ENCODE measurements around the gene DPP4.

The DPP4 gene

GRCh38 chr2:162037886-162038285 lies 36.1 kb downstream of the DPP4 start:
- Mint-ChIP-seq H3K9me3 (no peaks in the 10 kb centered on the region), H3K36me3 (ENCODE audit: insufficient read depth) (peaks cover 27% of the 10 kb centered on the region), H3K4me3 (no peak overlapping the region), H3K4me1 (ENCODE audit: low read depth in 2 of 2) (no peaks in the 10 kb centered on the region), H3K27me3 (no peaks in the 10 kb centered on the region), H3K27ac (no peak overlapping the region)
- DNase-seq (no peak), ATAC-seq (replicated peaks) (no peak)

- no peaks in the 10 kb centered on the region for H3K9me3 Mint-ChIP-seq
- H3K36me3 Mint-ChIP-seq (ENCODE audit: insufficient read depth): peaks cover 31% of the 10 kb centered on the region
- DNase-seq: no peak
- no peak for ATAC-seq (replicated peaks)
- H3K4me1 Mint-ChIP-seq (ENCODE audit: low read depth in 2 of 2): no peaks in the 10 kb centered on the region
- no peaks in the 10 kb centered on the region for H3K27me3 Mint-ChIP-seq
- H3K27ac Mint-ChIP-seq: no peak overlapping the region
- H3K4me3 Mint-ChIP-seq: no peak overlapping the region
Observed at GRCh38 chr2:162037028-162037795, 36.8 kb downstream of the DPP4 start.

- no peak overlapping the region for H3K4me3 Mint-ChIP-seq
- ATAC-seq (replicated peaks) (no peak), DNase-seq (no peak)
- H3K9me3 Mint-ChIP-seq: no peaks in the 10 kb centered on the region
- H3K27ac Mint-ChIP-seq: no peak overlapping the region
- no peaks in the 10 kb centered on the region for H3K4me1 Mint-ChIP-seq (ENCODE audit: low read depth in 2 of 2)
- H3K36me3 Mint-ChIP-seq (ENCODE audit: insufficient read depth): peaks cover 39% of the 10 kb centered on the region
- H3K27me3 Mint-ChIP-seq: no peaks in the 10 kb centered on the region
Observed at GRCh38 chr2:162035981-162036380, 38.0 kb downstream of the DPP4 start.

- Mint-ChIP-seq H3K36me3 (ENCODE audit: insufficient read depth) (peaks cover 60% of the 10 kb centered on the region), H3K4me1 (ENCODE audit: low read depth in 2 of 2) (peaks cover 0 to 4% of the 10 kb centered on the region in 2 donors), H3K27ac (no peak overlapping the region), H3K9me3 (no peaks in the 10 kb centered on the region), H3K27me3 (no peaks in the 10 kb centered on the region), H3K4me3 (no peak overlapping the region)
- ATAC-seq (replicated peaks) (no peak), DNase-seq (no peak)
Observed at GRCh38 chr2:162030363-162031190, 43.4 kb downstream of the DPP4 start.

GRCh38 chr2:162029287-162029901 lies 44.6 kb downstream of the DPP4 start:
- H3K4me1 Mint-ChIP-seq (ENCODE audit: low read depth in 2 of 2): peaks cover 0 to 4% of the 10 kb centered on the region in 2 donors
- no peaks in the 10 kb centered on the region for H3K27me3 Mint-ChIP-seq
- no peak overlapping the region for H3K4me3 Mint-ChIP-seq
- peak; percentile 36 for ATAC-seq (replicated peaks)
- DNase-seq: no peak
- peaks cover 55% of the 10 kb centered on the region for H3K36me3 Mint-ChIP-seq (ENCODE audit: insufficient read depth)
- no peaks in the 10 kb centered on the region for H3K9me3 Mint-ChIP-seq
- no peak overlapping the region for H3K27ac Mint-ChIP-seq

GRCh38 chr2:162028511-162028910 lies 45.5 kb downstream of the DPP4 start:
- Mint-ChIP-seq H3K4me1 (ENCODE audit: low read depth in 2 of 2) (peaks cover 0 to 4% of the 10 kb centered on the region in 2 donors), H3K36me3 (ENCODE audit: insufficient read depth) (peaks cover 51% of the 10 kb centered on the region), H3K27ac (no peak overlapping the region), H3K4me3 (no peak overlapping the region), H3K9me3 (no peaks in the 10 kb centered on the region), H3K27me3 (no peaks in the 10 kb centered on the region)
- no peak for ATAC-seq (replicated peaks)
- DNase-seq: no peak

- no peak overlapping the region for H3K4me3 Mint-ChIP-seq
- no peaks in the 10 kb centered on the region for H3K27me3 Mint-ChIP-seq
- H3K4me1 Mint-ChIP-seq (ENCODE audit: low read depth in 2 of 2): peaks cover 0 to 12% of the 10 kb centered on the region in 2 donors
- H3K27ac Mint-ChIP-seq: peak overlapping the region; percentile 3 to 47
- ATAC-seq (replicated peaks): no peak
- H3K36me3 Mint-ChIP-seq (ENCODE audit: insufficient read depth): peaks cover 28% of the 10 kb centered on the region
- no peaks in the 10 kb centered on the region for H3K9me3 Mint-ChIP-seq
- no peak for DNase-seq
Observed at GRCh38 chr2:162025121-162025911, 48.7 kb downstream of the DPP4 start.

GRCh38 chr2:162022290-162022945 lies 51.6 kb downstream of the DPP4 start:
- DNase-seq (no peak), ATAC-seq (replicated peaks) (no peak)
- H3K36me3 Mint-ChIP-seq (ENCODE audit: insufficient read depth): peaks cover 21% of the 10 kb centered on the region
- H3K4me1 Mint-ChIP-seq (ENCODE audit: low read depth in 2 of 2): peaks cover 0 to 8% of the 10 kb centered on the region in 2 donors
- no peaks in the 10 kb centered on the region for H3K9me3 Mint-ChIP-seq
- H3K27ac Mint-ChIP-seq: peak overlapping the region in 1 of 2 donors; percentile 10
- H3K4me3 Mint-ChIP-seq: no peak overlapping the region
- H3K27me3 Mint-ChIP-seq: no peaks in the 10 kb centered on the region

- H3K4me3 Mint-ChIP-seq: no peak overlapping the region
- H3K36me3 Mint-ChIP-seq (ENCODE audit: insufficient read depth): peaks cover 16% of the 10 kb centered on the region
- H3K4me1 Mint-ChIP-seq (ENCODE audit: low read depth in 2 of 2): peaks cover 0 to 8% of the 10 kb centered on the region in 2 donors
- ATAC-seq (replicated peaks): no peak
- peak overlapping the region in 1 of 2 donors; percentile 46 for H3K27ac Mint-ChIP-seq
- DNase-seq: no peak
- no peaks in the 10 kb centered on the region for H3K27me3 Mint-ChIP-seq
- no peaks in the 10 kb centered on the region for H3K9me3 Mint-ChIP-seq
Observed at GRCh38 chr2:162021516-162022058, 52.4 kb downstream of the DPP4 start.

GRCh38 chr2:162018530-162018929 lies 55.5 kb downstream of the DPP4 start:
- H3K36me3 Mint-ChIP-seq (ENCODE audit: insufficient read depth): peaks cover 28% of the 10 kb centered on the region
- ATAC-seq (replicated peaks) (peak; percentile 40), DNase-seq (no peak)
- H3K9me3 Mint-ChIP-seq: no peaks in the 10 kb centered on the region
- no peaks in the 10 kb centered on the region for H3K27me3 Mint-ChIP-seq
- H3K4me1 Mint-ChIP-seq (ENCODE audit: low read depth in 2 of 2): peaks cover 6 to 20% of the 10 kb centered on the region in 2 donors
- peak overlapping the region in 1 of 2 donors; percentile 5 for H3K27ac Mint-ChIP-seq
- H3K4me3 Mint-ChIP-seq: no peak overlapping the region

GRCh38 chr2:162017233-162017632 lies 56.8 kb downstream of the DPP4 start:
- DNase-seq (no peak), ATAC-seq (replicated peaks) (no peak)
- Mint-ChIP-seq H3K9me3 (no peaks in the 10 kb centered on the region), H3K4me1 (ENCODE audit: low read depth in 2 of 2) (peaks cover 14 to 23% of the 10 kb centered on the region in 2 donors), H3K4me3 (no peak overlapping the region), H3K27ac (no peak overlapping the region), H3K27me3 (no peaks in the 10 kb centered on the region), H3K36me3 (ENCODE audit: insufficient read depth) (peaks cover 28% of the 10 kb centered on the region)

- H3K27ac Mint-ChIP-seq: peak overlapping the region in 1 of 2 donors; percentile 86
- DNase-seq: no peak
- peaks cover 32% of the 10 kb centered on the region for H3K36me3 Mint-ChIP-seq (ENCODE audit: insufficient read depth)
- peaks cover 19 to 27% of the 10 kb centered on the region in 2 donors for H3K4me1 Mint-ChIP-seq (ENCODE audit: low read depth in 2 of 2)
- ATAC-seq (replicated peaks): no peak
- H3K4me3 Mint-ChIP-seq: no peak overlapping the region
- H3K9me3 Mint-ChIP-seq: no peaks in the 10 kb centered on the region
- H3K27me3 Mint-ChIP-seq: no peaks in the 10 kb centered on the region
Observed at GRCh38 chr2:162016080-162016479, 57.9 kb downstream of the DPP4 start.
